HG02970 (cell line): ENCODE measurements around the gene FNIP2.
A peak's percentile ranks its signal among the peaks of the same experiment; 100 is the strongest.
"Not testable (repeated sequence)": the region's sequence is repeated elsewhere in the genome, so short reads cannot be mapped to it uniquely, and the experiment has no call there.

Experiments used
- ATAC-seq: cut with Tn5 transposase; IDR thresholded peaks from one replicate; pipeline ENCODE4 v1.9.1; 2021; ENCODE audit warnings: mild to moderate bottlenecking, moderate library complexity, moderate number of reproducible peaks; ENCODE audit not compliant: unreplicated experiment, low FRiP score

FNIP2 gene

GRCh38 chr4:158787709-158788475 is 19.1 kb downstream of the FNIP2 start:
- ATAC-seq = no peak

- ATAC-seq = no peak
Measured at GRCh38 chr4:158788516-158788915, 19.7 kb downstream of the FNIP2 start.

- ATAC-seq = no peak
Measured at GRCh38 chr4:158789853-158790252, 21.0 kb downstream of the FNIP2 start.

DNA sequence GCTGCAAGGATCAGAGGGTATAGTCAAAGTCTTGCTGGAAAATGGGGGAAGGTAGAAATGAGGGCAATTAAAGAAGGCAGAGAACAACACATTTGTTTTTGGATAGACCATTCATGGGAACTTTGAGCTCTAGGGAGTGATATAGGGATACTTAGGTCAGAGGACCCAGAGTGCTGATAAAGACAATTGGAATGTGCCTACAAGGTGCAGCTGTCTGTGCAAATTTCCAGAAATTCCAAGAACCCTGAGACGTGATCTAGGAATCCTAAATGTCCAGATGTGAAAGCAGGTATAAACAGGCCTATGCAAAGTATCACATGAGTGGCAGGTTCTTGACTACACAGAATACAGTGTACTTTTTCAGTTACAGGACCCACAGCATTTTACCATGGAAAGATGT is 24.2 kb downstream of the FNIP2 start:
- ATAC-seq = no peak

- ATAC-seq = not testable (repeated sequence)
Measured at GRCh38 chr4:158793430-158793829, 24.6 kb downstream of the FNIP2 start.

GRCh38 chr4:158796370-158797140 is 27.7 kb downstream of the FNIP2 start:
- ATAC-seq = no peak

GRCh38 chr4:158798062-158798461 is 29.2 kb downstream of the FNIP2 start:
- no peak for ATAC-seq

- ATAC-seq = no peak
Measured at GRCh38 chr4:158799013-158799770, 30.4 kb downstream of the FNIP2 start.

- no peak for ATAC-seq
Measured at GRCh38 chr4:158799856-158800255, 31.0 kb downstream of the FNIP2 start.

- no peak for ATAC-seq
Measured at GRCh38 chr4:158801066-158801465, 32.2 kb downstream of the FNIP2 start.

DNA sequence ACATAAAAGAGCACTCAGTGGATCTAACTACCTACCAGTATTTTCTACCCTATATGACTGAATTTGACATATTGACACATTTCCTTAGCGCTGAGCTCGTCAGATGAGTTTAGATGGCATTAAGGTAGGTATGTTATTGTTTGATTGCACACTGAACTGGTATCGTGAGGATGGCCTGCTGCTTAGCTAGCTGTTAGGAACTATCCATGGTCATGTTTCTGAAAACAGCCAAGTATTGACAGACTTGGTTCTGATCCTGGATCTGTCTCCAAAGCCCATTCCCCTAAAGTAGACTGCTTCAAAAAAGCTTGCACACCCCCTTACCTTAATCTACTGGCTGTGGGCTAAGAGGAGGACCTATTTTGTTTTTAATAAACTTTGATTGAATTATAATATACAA is 32.9 kb downstream of the FNIP2 start:
- ATAC-seq = no peak

- no peak for ATAC-seq
Measured at GRCh38 chr4:158802914-158803313, 34.1 kb downstream of the FNIP2 start.

DNA sequence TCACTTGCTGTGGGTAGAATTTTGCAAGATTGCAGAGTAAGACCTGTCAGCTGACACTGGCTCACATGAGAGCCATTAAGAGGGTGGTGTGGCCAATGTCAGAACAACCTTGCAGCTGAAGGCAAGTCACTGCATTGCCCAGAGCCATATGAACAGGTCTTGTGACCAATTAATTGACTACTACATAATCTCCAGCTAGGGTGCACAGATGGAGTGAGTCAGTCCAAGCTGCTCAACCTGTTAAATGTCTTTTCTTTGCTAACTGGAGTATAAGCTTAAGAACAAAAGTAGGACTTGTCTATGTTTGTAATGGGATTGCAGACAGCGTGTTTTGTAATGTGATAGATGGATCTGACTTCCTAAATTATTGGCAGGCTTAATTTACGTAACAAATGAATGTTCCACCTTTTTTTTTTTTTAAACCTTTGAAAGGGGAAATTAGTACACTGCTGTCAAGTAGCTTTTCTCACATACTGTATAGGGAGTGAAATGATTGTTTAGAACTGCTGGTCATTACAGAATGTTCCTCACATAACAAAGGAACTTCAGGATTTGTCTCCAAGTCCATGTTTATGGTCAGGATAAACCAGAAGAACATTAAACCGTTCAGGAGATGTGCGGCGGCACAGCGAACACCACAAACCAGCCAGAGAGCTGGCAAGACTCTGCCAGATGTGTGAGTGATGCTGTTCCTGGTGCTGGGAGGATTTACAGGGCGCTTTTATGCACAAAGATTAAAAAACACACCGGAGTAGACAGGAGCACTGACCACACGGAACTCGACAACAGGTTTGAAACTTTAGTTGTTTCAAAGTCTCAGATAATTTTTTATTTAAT is 37.0 kb downstream of the FNIP2 start:
- ATAC-seq = no peak

GRCh38 chr4:158807691-158808090 is 38.9 kb downstream of the FNIP2 start:
- no peak for ATAC-seq

GRCh38 chr4:158808399-158808798 is 39.6 kb downstream of the FNIP2 start:
- ATAC-seq = no peak

DNA sequence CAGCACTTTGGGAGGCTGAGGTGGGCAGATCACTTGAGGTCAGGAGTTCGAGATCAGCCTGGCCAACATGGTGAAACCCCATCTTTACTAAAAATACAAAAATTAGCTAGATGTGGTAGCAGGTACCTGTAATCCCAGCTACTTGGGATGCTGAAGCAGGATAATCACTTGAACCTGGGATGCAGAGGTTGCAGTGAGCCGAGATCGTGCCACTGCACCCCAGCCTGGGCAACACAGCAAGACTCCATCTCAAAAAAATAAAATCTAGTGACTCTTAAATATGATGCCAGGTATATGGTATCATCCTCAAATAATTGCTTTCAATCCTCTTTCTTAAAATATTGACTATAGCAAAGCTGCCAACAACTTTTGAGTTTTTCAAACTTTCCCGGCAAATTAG is 40.4 kb downstream of the FNIP2 start:
- ATAC-seq = not testable (repeated sequence)

DNA sequence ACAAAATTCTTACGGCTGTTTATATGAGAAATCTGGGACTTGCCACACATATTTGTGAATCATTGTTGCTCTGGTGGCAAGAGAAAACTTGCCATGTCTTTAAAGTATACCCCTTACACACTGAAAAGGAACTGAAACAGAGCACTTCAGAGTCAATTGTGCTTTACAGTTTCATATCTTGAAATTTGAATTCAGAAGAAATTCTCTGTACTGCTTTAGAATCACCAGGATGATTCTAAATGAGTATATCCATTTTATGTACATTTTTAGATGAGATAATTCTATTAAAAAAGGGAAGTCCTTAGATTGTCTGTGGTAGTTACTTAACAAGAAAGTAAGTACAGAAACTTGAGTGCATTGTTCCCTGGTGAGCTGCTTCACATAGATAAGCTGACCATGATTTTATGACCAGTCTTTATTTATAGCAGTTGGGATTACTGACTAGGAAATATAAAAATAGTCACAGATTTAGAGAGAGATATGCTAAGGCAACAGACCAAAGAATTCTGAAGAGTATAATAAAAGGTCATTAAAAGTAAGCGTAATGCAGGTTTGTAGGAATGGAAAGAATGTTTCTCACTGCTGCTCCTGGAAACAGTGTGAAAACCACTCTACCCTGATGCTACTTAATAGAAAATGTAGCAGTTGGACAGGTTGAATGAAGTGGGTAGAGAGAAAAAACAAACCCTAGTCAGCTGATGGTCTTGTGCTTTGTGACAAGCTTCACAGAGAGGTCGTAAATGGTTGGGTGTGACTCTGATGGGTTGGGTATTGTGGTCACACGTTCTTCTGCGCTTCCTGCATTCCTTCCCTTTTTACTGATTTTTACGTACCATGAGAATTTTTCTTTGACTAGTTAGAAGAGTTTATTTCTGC is 41.0 kb downstream of the FNIP2 start:
- peak; percentile 73 for ATAC-seq

GRCh38 chr4:158810487-158811215 is 41.8 kb downstream of the FNIP2 start:
- no peak for ATAC-seq

GRCh38 chr4:158811216-158811540 is 42.4 kb downstream of the FNIP2 start:
- ATAC-seq = no peak
